Skeletal muscle satellite cell (primary cell): Measurements from ENCODE around the gene PSMB7.

ENCODE experiments used
- H3K27me3 ChIP-seq: 2 replicates; pipeline ENCODE4 v1.7.0; 2013; ENCODE audit warnings: low read length; ENCODE audit not compliant: control insufficient read depth, insufficient read depth
- H3K36me3 ChIP-seq: 2 replicates; pipeline ENCODE4 v1.7.0; 2013; ENCODE audit warnings: mild to moderate bottlenecking, control low read depth, low read length; ENCODE audit not compliant: insufficient read depth
- H3K4me1 ChIP-seq: 2 replicates; pipeline ENCODE4 v1.7.0; 2013; ENCODE audit warnings: low read length; ENCODE audit not compliant: control insufficient read depth, insufficient read depth
- H3K4me2 ChIP-seq: 2 replicates; pipeline ENCODE4 v1.7.0; 2013; ENCODE audit warnings: mild to moderate bottlenecking, low read length
- H3K4me3 ChIP-seq: 2 replicates; pipeline ENCODE4 v1.7.0; 2013; ENCODE audit warnings: low read length
- H3K9ac ChIP-seq: 2 replicates; pipeline ENCODE4 v1.7.0; 2013; ENCODE audit warnings: mild to moderate bottlenecking, low read depth, low read length, moderate library complexity
- H3K9me3 ChIP-seq: replicated peaks from 2 replicates; pipeline ENCODE4 v1.7.0; 2013; ENCODE audit warnings: mild to moderate bottlenecking, control low read depth, low read length

PSMB7 gene

GRCh38 chr9:124399968-124400940, 15.0 kb downstream of the PSMB7 start:
- Histone ChIP-seq H3K9ac (peak overlapping the region; percentile 0), H3K4me3 (peak overlapping the region; percentile 43), H3K36me3 (peaks cover 54% of the 10 kb centered on the region)

DNA sequence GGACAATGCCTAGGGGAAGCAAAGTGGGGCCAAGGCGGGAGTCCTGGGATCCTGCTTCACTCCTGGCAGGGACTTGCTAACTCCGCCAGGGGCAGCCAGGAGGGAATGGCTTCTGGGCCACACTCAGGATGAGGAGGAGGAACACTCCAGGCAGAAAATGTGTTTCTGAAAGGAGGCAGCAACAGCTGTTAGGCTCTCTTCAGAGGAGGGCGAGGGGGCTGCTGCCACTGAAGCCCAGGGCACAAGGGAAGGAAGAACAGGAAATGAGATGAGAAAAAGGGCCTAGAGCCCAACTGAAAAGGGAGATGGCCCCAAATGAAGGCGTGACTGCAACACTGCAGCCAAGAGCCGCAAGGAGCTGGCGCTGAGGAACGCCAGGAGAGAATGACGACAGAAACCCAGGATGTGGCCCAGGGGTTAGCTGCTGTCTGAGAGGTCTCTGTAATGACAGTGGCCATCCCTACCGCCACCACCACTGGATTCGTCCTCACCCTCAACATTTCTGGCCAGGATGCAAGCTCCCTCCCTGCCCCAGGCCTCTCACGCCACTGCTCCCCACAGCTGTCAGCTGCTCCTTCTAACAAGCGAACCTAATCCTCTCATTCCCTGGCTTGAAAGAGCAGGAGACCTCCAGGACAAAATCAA, 15.8 kb downstream of the PSMB7 start:
- H3K4me3 ChIP-seq = peak overlapping the region; percentile 43
- H3K27me3 ChIP-seq = no peaks in the 10 kb centered on the region
- peak overlapping the region; percentile 69 for H3K9ac ChIP-seq
- H3K9me3 ChIP-seq = no peaks in the 10 kb centered on the region
- H3K4me1 ChIP-seq = peaks cover 44% of the 10 kb centered on the region
- H3K36me3 ChIP-seq = peaks cover 52% of the 10 kb centered on the region
- peak overlapping the region; percentile 78 for H3K4me2 ChIP-seq

More at GRCh38 chr9:124399968-124400940, 15.0 kb downstream of the PSMB7 start:
- Histone ChIP-seq H3K4me1 (peaks cover 38% of the 10 kb centered on the region), H3K4me2 (peak overlapping the region; percentile 78), H3K9me3 (no peaks in the 10 kb centered on the region), H3K27me3 (no peaks in the 10 kb centered on the region)

- peaks cover 55% of the 10 kb centered on the region for H3K4me1 ChIP-seq
- no peak overlapping the region for H3K4me3 ChIP-seq
- H3K27me3 ChIP-seq = no peaks in the 10 kb centered on the region
- H3K36me3 ChIP-seq = peaks cover 45% of the 10 kb centered on the region
- H3K4me2 ChIP-seq = no peak overlapping the region
- no peak overlapping the region for H3K9ac ChIP-seq
- H3K9me3 ChIP-seq = no peaks in the 10 kb centered on the region
These were observed 16.9 kb downstream of the PSMB7 start for GRCh38 chr9:124398191-124398935.

DNA sequence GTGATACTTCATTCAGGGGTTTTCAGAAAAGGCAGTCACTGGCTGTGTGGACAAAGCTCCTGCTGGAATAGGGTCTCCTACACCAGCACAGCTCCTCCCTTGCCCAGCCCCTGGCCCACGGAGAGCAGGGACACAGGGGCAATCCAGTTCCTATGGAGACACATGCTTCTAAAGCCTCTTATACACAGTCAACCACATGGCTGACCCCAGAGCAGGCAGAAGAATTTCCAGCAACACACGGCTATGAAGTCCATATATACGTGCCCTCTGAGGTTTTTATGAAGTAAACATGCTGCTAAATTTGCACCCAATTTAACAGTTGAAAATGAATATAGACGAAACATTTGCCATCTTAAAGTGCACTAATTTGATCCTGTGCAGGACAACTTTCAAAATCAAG, 19.4 kb downstream of the PSMB7 start:
- H3K4me1 ChIP-seq = peaks cover 70% of the 10 kb centered on the region
- peaks cover 26% of the 10 kb centered on the region for H3K36me3 ChIP-seq

DNA sequence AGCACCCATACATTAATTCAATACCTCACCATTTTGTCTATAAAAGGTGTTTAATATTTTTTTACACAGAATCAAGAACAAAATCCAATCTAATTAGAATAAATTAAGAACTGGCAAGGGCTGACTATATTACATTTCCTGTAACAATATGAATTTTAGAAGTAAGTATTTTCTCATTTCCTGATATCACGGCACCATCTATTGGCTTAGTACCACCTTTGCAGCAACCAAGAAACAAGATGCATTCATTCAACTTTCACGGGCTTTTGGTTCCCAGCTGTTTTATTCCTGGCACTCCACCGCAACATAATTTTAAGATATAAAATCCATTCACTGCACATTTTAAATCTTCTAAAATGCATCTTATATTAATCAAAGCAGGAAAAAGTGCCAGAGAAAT, 20.6 kb downstream of the PSMB7 start:
- Histone ChIP-seq H3K36me3 (peaks cover 26% of the 10 kb centered on the region), H3K4me1 (peaks cover 67% of the 10 kb centered on the region), H3K4me2 (no peak overlapping the region), H3K9me3 (no peaks in the 10 kb centered on the region), H3K9ac (no peak overlapping the region), H3K4me3 (no peak overlapping the region), H3K27me3 (no peaks in the 10 kb centered on the region)

More for the DNA sequence above, 19.4 kb downstream of the PSMB7 start:
- Histone ChIP-seq H3K4me2 (no peak overlapping the region), H3K4me3 (no peak overlapping the region), H3K9me3 (no peaks in the 10 kb centered on the region), H3K27me3 (no peaks in the 10 kb centered on the region), H3K9ac (no peak overlapping the region)

DNA sequence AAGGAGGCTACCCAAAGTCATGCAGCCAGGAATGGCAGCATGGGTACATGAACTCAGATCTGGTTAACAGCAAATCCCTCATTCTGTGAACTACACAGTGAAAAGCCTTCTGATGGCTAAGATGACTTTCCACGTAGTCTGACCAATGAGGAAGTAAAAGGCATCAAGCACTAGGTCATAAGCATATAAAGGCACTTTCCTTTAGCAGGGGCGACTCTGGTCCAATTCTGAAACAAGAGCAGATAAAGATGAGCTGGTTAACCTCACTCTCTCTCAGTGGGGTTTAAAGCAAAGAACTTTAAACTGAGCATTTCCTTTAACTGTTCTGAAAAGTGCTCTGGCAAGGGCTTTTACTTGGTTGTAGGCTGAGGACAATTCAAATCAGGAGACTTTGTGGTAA, 21.1 kb downstream of the PSMB7 start:
- Histone ChIP-seq H3K4me3 (no peak overlapping the region), H3K36me3 (peaks cover 25% of the 10 kb centered on the region), H3K4me2 (no peak overlapping the region), H3K27me3 (no peaks in the 10 kb centered on the region), H3K4me1 (peaks cover 63% of the 10 kb centered on the region), H3K9me3 (no peaks in the 10 kb centered on the region), H3K9ac (no peak overlapping the region)

GRCh38 chr9:124392871-124393460, 22.3 kb downstream of the PSMB7 start:
- H3K9ac ChIP-seq = peak overlapping the region; percentile 33
- peak overlapping the region; percentile 14 for H3K4me3 ChIP-seq
- no peaks in the 10 kb centered on the region for H3K9me3 ChIP-seq
- H3K4me1 ChIP-seq = peaks cover 51% of the 10 kb centered on the region
- H3K4me2 ChIP-seq = peak overlapping the region; percentile 38
- H3K36me3 ChIP-seq = peaks cover 23% of the 10 kb centered on the region
- no peaks in the 10 kb centered on the region for H3K27me3 ChIP-seq

DNA sequence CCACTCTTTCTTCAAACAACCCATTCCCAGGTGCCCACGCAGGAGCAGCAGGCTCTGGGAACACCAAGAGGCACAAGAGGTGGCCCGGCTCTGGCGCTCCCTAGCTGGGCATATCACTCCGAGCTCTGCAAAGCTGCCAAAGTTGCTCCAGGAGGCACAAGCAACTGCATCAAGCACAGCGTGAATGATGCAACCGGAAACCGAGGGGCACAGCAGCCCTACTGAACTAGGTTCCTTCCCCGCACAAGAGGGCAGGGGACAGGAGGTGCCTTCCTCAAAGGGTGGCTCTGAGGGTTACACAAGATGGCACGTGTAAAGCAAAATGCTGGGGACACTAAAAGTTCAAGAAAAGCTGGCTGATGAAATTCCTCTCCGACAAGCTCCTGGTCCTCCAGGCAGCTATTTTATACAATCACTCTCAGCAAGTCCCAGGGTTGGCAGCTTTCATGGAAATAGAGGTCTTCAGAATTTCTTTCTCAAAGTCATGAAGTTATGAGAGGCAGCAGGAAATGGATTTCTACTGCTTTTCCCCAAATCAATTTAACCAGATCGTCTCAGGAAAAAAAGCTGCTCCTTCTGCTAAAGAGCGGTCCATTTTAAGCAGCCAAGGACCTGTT, 22.9 kb downstream of the PSMB7 start:
- Histone ChIP-seq H3K4me3 (peak overlapping the region; percentile 14), H3K27me3 (no peaks in the 10 kb centered on the region), H3K9me3 (no peaks in the 10 kb centered on the region), H3K36me3 (peaks cover 23% of the 10 kb centered on the region), H3K4me1 (peaks cover 50% of the 10 kb centered on the region), H3K4me2 (peak overlapping the region; percentile 31), H3K9ac (peak overlapping the region; percentile 28)

DNA sequence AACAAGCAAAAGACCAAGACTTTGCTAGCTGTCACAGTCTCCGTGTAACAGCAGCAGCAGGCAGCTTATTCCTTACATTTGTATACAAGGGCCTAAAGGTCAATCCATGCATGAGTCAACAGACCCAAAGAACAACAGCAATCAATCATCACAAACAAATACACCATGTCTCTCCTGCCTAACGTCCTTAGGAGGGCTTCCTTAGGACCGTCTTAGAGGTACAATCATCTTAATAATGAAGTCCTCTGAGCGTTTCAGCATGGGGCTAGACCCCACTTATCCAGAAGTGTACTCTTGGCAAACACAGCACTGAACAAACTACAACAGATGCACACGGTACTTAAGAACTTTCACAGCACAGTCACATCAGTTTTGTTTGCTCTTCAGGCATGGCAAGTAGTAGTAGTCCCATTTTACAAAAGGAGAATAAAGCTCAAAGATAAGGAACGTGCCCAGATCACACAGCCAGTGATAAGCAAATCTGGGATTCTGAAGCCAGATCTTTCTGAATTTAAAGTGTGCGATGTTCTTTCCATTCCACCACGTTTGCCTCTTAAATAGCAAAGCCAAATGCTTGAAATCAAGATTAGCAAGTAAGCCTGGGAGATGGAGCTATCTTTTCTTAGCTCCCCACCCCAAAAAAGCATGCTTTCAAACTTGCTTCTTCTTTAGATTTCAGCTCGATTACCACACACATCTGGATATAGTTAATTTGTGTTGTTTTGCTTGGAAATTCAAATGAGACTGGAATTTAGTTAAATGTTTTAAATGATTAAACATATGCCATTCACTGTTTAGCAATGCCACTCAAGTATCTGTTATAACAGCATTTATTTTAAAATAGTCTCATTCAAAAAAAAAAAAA, 24.2 kb downstream of the PSMB7 start:
- peaks cover 56% of the 10 kb centered on the region for H3K4me1 ChIP-seq
- peak overlapping the region; percentile 6 for H3K9ac ChIP-seq
- no peaks in the 10 kb centered on the region for H3K9me3 ChIP-seq
- peak overlapping the region; percentile 32 for H3K4me3 ChIP-seq
- peak overlapping the region; percentile 31 for H3K4me2 ChIP-seq
- H3K36me3 ChIP-seq = peaks cover 13% of the 10 kb centered on the region
- H3K27me3 ChIP-seq = no peaks in the 10 kb centered on the region
